HUES48 (cell line): ENCODE measurements around the gene GK2.

ENCODE experiments used
- H3K27ac ChIP-seq: one replicate; pipeline ENCODE4 v1.7.0; 2013; ENCODE audit warnings: low read depth, low read length, inconsistent platforms
- H3K27me3 ChIP-seq: 2 replicates; pipeline ENCODE4 v1.6.1; 2013; ENCODE audit warnings: mild to moderate bottlenecking, low read length; ENCODE audit not compliant: control insufficient read depth, insufficient read depth
- H3K36me3 ChIP-seq: 2 replicates; pipeline ENCODE4 v1.6.1; 2013; ENCODE audit warnings: low read length; ENCODE audit not compliant: control insufficient read depth, insufficient read depth
- H3K4me1 ChIP-seq: 2 replicates; pipeline ENCODE4 v1.6.1; 2013; ENCODE audit warnings: mild to moderate bottlenecking, low read length; ENCODE audit not compliant: control insufficient read depth, insufficient read depth
- H3K4me3 ChIP-seq: 2 replicates; pipeline ENCODE4 v1.5.1; 2013; ENCODE audit warnings: mild to moderate bottlenecking, low read depth, low read length
- H3K9ac ChIP-seq: 2 replicates; pipeline ENCODE4 v1.6.1; 2013; ENCODE audit warnings: mild to moderate bottlenecking, low read depth, low read length, moderate library complexity
- H3K9me3 ChIP-seq: 2 replicates; pipeline ENCODE4 v1.6.1; 2013; ENCODE audit warnings: low read length; ENCODE audit not compliant: control insufficient read depth, insufficient read depth

The GK2 gene

DNA sequence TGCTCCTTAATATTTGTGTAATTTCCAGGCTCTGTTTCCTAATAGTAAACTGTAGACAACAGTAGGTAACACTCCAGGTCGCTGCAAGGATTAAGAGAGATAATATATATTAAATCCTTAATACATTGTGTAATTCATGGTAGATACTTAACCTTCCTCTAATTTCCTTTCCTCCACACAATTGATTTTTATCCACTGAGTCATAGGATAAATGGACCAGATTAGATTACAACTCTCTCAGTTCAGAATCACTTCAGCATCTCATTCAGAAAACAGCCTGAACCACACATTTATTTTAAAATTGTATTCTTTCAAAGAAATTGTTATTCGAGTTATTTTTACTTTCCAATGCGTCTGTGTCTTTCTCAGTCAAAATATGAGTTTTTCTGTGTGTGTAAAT is 17.1 kb downstream of the GK2 start:
- Histone ChIP-seq H3K27me3 (no peaks in the 10 kb centered on the region), H3K4me1 (no peaks in the 10 kb centered on the region), H3K27ac (no peak overlapping the region), H3K4me3 (no peak overlapping the region), H3K9me3 (no peaks in the 10 kb centered on the region), H3K9ac (no peak overlapping the region), H3K36me3 (no peaks in the 10 kb centered on the region)

- Histone ChIP-seq H3K4me3 (no peak overlapping the region), H3K27ac (no peak overlapping the region), H3K36me3 (no peaks in the 10 kb centered on the region), H3K4me1 (no peaks in the 10 kb centered on the region), H3K9me3 (no peaks in the 10 kb centered on the region), H3K9ac (no peak overlapping the region), H3K27me3 (no peaks in the 10 kb centered on the region)
These were observed 22.4 kb downstream of the GK2 start for GRCh38 chr4:79385641-79386040.

DNA sequence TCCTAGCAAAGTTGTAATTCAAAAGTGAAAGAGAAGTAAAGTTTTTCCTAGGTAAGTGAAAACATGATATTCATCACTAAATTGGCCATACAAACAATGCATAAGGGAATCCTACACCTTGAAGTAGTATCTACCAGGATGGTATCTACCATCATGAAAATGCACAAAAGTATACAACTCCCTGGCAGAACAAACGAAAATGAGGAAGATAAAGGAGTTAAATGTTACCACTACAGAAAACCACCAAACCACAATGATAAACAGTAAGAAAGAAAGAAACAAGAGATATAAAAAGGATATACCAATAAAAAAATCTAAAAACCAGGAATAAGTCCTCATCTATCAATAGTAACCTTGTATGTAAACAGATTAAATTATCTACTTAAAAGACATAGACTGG is 26.9 kb downstream of the GK2 start:
- no peaks in the 10 kb centered on the region for H3K36me3 ChIP-seq
- H3K4me1 ChIP-seq, result no peaks in the 10 kb centered on the region
- H3K9ac ChIP-seq, result no peak overlapping the region
- no peak overlapping the region for H3K27ac ChIP-seq
- no peaks in the 10 kb centered on the region for H3K27me3 ChIP-seq
- no peak overlapping the region for H3K4me3 ChIP-seq
- H3K9me3 ChIP-seq, result no peaks in the 10 kb centered on the region

DNA sequence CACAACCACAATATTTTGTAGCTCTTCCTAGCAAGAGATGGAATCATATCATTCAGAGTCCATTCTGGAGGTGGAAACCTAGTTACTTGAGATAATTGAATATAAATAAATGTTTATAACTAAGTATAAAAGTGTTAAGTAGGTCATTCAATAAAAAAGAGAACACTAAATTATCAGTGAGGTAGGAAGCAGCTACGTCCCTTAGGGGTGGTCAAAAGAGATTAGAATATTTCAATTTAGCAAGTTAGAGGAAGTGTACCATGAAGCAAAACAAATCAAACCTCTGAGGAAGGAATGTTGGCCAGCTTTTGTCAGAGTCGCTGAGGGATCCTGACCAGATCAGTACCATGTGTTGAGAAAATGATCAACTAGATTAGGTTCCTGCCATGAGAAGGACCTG is 38.0 kb downstream of the GK2 start:
- H3K36me3 ChIP-seq, result no peaks in the 10 kb centered on the region
- H3K27me3 ChIP-seq, result no peaks in the 10 kb centered on the region
- H3K9me3 ChIP-seq, result no peaks in the 10 kb centered on the region
- no peak overlapping the region for H3K9ac ChIP-seq
- no peak overlapping the region for H3K4me3 ChIP-seq
- H3K27ac ChIP-seq, result no peak overlapping the region
- H3K4me1 ChIP-seq, result no peaks in the 10 kb centered on the region

DNA sequence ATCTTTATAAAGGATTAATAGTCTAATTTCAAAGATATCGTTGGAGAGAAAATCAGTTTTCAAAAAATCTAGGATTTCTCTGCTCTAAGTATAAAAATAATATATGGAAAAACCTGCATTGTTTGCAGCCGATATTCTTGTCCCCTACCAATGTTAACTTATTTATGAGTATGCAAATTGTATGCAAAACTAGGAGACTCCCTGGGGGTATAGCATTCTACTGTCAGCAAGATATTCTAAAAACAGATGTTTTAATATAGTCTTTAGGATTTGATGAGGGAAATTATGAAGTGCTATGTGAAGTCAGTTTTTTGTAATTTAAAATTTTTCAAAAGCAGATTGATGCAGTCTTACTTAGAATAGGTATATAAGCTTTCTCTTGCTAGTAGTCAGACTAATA is 40.9 kb downstream of the GK2 start:
- Histone ChIP-seq H3K4me1 (no peaks in the 10 kb centered on the region), H3K36me3 (no peaks in the 10 kb centered on the region), H3K27me3 (no peaks in the 10 kb centered on the region), H3K4me3 (no peak overlapping the region), H3K9me3 (no peaks in the 10 kb centered on the region), H3K9ac (no peak overlapping the region), H3K27ac (no peak overlapping the region)

GRCh38 chr4:79366422-79366821 is 41.6 kb downstream of the GK2 start:
- no peaks in the 10 kb centered on the region for H3K9me3 ChIP-seq
- no peaks in the 10 kb centered on the region for H3K4me1 ChIP-seq
- H3K27me3 ChIP-seq, result no peaks in the 10 kb centered on the region
- no peak overlapping the region for H3K27ac ChIP-seq
- no peak overlapping the region for H3K9ac ChIP-seq
- no peaks in the 10 kb centered on the region for H3K36me3 ChIP-seq
- H3K4me3 ChIP-seq, result no peak overlapping the region

GRCh38 chr4:79364061-79364460 is 44.0 kb downstream of the GK2 start:
- Histone ChIP-seq H3K4me3 (no peak overlapping the region), H3K36me3 (no peaks in the 10 kb centered on the region), H3K9me3 (no peaks in the 10 kb centered on the region), H3K27me3 (no peaks in the 10 kb centered on the region), H3K27ac (no peak overlapping the region), H3K9ac (no peak overlapping the region), H3K4me1 (no peaks in the 10 kb centered on the region)

DNA sequence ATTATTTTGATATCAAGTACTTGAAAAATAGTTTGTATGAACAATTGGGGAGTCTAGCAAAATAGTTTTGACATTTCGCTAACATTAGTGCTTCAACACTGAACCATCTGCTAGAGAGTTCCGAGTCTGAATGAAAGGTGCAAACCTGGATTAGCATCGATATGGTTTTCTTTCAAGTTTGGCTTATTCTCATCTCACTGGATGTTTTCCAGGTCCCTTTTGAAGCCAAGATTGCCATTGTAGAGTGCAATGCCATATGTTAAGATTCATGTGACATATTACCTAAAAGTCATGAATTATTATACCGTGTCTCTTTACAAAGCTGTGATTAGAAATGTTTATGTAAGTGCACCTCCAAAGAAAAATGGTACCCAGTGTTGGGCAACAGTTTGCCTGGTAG is 45.4 kb downstream of the GK2 start:
- no peak overlapping the region for H3K27ac ChIP-seq
- no peaks in the 10 kb centered on the region for H3K27me3 ChIP-seq
- H3K36me3 ChIP-seq, result no peaks in the 10 kb centered on the region
- H3K4me3 ChIP-seq, result no peak overlapping the region
- no peaks in the 10 kb centered on the region for H3K9me3 ChIP-seq
- no peak overlapping the region for H3K9ac ChIP-seq
- no peaks in the 10 kb centered on the region for H3K4me1 ChIP-seq

DNA sequence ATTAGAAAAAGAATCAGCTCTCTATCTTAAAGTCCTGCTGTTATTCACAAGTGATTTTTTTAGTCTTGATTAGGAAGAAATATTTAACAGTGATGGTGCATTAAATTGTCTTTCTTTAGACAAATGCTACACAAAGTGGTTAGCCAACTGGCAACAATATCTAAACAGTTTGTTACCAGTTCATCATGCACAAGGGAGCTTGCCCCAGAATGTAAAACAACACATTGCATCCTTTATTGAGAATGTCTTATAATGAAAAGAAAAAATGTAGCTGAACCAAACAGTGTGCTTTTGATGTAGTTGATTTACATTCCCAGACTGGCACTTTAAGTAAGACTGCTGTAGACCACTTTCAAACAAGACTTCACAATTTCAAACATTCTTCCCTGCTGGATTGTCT is 48.0 kb downstream of the GK2 start:
- Histone ChIP-seq H3K27ac (no peak overlapping the region), H3K9me3 (no peaks in the 10 kb centered on the region), H3K27me3 (no peaks in the 10 kb centered on the region), H3K36me3 (no peaks in the 10 kb centered on the region), H3K9ac (no peak overlapping the region), H3K4me1 (no peaks in the 10 kb centered on the region), H3K4me3 (no peak overlapping the region)

GRCh38 chr4:79358438-79358837 is 49.6 kb downstream of the GK2 start:
- Histone ChIP-seq H3K27ac (no peak overlapping the region), H3K4me3 (no peak overlapping the region), H3K27me3 (no peaks in the 10 kb centered on the region)

DNA sequence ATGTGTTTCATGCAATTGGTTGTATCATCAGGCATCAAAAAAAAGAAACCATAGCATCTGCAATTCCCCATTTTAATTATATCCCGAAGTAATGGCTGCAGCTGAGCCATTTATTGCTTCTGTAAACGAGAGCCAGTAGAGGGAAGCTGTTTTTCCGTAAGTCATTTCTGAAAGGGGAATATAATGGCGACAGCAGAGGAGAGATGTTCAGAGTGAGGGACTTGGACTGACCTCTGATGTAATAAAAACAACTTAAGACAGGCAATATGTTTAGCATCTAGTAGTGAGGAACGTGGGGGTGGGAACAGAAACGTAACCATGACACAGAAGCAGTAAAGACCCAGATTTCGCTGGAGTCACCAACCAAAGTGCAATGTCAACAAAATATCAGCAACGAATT is 50.7 kb downstream of the GK2 start:
- no peaks in the 10 kb centered on the region for H3K9me3 ChIP-seq
- no peak overlapping the region for H3K27ac ChIP-seq
- H3K4me1 ChIP-seq, result no peaks in the 10 kb centered on the region
- no peaks in the 10 kb centered on the region for H3K27me3 ChIP-seq
- H3K9ac ChIP-seq, result no peak overlapping the region
- no peaks in the 10 kb centered on the region for H3K36me3 ChIP-seq
- H3K4me3 ChIP-seq, result no peak overlapping the region

More at GRCh38 chr4:79358438-79358837, 49.6 kb downstream of the GK2 start:
- Histone ChIP-seq H3K36me3 (no peaks in the 10 kb centered on the region), H3K9ac (no peak overlapping the region), H3K9me3 (no peaks in the 10 kb centered on the region), H3K4me1 (no peaks in the 10 kb centered on the region)
